ENCODE data around the gene MCAT.
"Not testable (repeated sequence)": the region's sequence is repeated elsewhere in the genome, so short reads cannot be mapped to it uniquely, and the experiment has no call there.

MCAT gene

GRCh38 chr22:43153899-43154298, 10.7 kb upstream of the MCAT start:
- no peak for DNase-seq (ENCODE audit: low read depth)

- peak; percentile 43 for DNase-seq (ENCODE audit: low read depth)
Measured at GRCh38 chr22:43152357-43153071, 9.3 kb upstream of the MCAT start.

- DNase-seq (ENCODE audit: low read depth) = no peak
Measured at GRCh38 chr22:43152003-43152356, 8.8 kb upstream of the MCAT start.

GRCh38 chr22:43151251-43152002, 8.2 kb upstream of the MCAT start, which contains the start of gene TSPO:
Gene TSPO (plus strand): TSS chr22:43151559. CDS start chr22:43159239, 7,680 bp downstream.
- peak; percentile 35 for DNase-seq (ENCODE audit: low read depth)

DNA sequence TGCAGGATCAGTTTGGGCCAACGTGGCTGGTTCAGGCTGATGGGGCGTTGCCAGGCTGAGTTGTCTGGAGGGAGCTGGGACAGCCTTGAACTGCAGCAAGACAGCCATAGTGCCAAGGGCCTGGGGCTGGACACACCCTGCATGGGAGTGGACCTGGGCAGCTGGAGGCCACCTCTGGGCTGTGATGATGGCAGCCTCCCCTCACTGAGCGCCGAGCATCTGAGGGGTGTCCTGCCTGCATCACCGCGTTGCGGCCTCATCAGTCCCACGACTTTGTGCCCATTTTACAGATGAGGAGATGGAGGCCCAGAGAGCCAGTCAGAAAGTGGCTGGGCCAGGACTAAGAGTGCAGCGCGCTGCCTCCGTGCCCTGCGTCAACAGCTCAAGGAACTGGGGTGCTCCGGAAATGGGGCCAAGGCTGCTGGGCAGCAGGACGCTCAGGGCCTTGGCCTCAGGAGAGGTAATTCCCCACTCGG, 7.6 kb upstream of the MCAT start:
- no peak for DNase-seq (ENCODE audit: low read depth)

- DNase-seq (ENCODE audit: low read depth) = no peak
Measured at GRCh38 chr22:43148581-43148980, 5.4 kb upstream of the MCAT start.

- DNase-seq (ENCODE audit: low read depth) = no peak
Measured at GRCh38 chr22:43147821-43148220, 4.6 kb upstream of the MCAT start.

- not testable (repeated sequence) for DNase-seq (ENCODE audit: low read depth)
Measured at GRCh38 chr22:43146332-43146731, 3.1 kb upstream of the MCAT start.

DNA sequence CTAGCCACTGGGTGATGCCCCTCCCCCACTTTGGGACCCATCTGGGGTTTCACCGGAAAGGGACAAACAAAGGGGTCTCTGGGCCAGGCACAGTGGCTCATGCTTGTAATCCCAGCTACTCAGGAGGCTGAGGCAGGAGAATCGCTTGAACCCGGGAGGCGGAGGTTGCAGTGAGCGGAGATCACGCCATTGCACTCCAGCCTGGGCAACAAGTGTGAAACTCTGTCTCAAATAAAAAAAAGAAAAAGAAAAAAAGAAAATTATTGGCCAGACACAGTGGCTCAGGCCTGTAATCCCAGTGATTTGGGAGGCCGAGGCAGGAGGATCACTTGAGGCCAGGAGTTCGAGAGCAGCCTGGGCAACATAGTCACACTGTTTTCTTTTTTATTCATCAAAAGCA, 2.2 kb upstream of the MCAT start:
- not testable (repeated sequence) for DNase-seq (ENCODE audit: low read depth)

- DNase-seq (ENCODE audit: low read depth) = no peak
Measured at GRCh38 chr22:43144949-43145348, 1.8 kb upstream of the MCAT start.

GRCh38 chr22:43136801-43137200, 6.4 kb downstream of the MCAT start:
- no peak for DNase-seq (ENCODE audit: low read depth)

DNA sequence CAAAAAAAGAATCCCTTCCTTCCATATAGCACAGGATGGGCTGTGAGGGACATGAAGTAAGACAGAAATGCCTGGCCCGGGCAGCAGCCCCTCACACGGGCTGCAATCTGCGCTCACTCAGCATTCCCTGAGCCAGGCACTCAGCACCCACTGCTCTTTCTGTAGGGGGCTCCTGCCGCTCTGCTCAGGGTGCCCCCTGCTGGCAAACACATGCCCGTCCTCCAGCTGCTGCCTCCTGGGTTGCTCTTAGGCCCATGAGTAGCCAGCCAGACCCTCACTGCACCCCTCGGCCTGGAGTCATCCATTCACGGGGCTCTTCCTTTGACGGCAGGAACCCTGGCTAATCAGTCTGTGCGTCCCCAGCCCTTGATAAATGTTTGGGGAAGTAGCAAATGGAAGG, 6.9 kb downstream of the MCAT start:
- DNase-seq (ENCODE audit: low read depth) = no peak

DNA sequence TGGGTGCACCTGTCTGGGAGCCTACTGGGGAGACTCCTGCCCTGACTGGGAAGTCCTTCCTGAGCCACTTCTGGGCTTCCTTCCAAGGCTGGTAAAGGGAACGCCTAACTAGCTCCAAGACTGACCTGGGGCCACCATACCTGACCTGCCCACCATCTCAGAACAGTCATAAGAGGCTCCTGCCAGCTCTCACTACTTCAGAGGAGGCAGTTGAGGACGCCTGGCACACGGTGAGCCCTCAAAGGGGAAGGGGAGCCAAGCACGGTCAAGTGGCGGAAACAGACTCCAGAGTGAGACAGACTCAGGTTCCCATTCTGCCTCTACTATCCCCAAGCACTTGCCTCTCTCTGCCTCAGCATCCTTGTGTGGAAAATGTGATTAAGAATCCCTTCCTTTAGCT, 7.6 kb downstream of the MCAT start:
- no peak for DNase-seq (ENCODE audit: low read depth)

GRCh38 chr22:43134553-43134952, 8.6 kb downstream of the MCAT start:
- DNase-seq (ENCODE audit: low read depth) = no peak

DNA sequence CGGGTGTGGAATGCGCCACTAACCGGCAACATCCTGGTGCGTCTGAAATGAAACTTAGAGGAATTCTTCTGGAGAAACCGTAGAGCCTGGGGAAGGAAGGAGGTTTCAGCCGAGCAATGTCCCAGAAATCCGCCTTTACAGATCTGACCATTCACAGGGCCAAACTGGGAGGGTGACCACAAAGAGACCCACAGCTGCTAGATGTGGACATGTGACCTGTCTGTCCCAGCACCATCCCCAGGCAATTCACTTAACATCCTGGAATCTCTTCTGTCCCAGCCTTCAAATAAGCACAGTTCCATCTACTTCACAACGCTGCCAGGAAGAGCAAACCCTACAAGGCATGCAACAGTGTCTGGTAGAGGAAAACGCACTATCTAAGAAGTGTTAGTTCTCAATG, 9.8 kb downstream of the MCAT start:
- no peak for DNase-seq (ENCODE audit: low read depth)

- DNase-seq (ENCODE audit: low read depth) = no peak
Measured at GRCh38 chr22:43131773-43132501, 11.3 kb downstream of the MCAT start.

- DNase-seq (ENCODE audit: low read depth) = no peak
Measured at GRCh38 chr22:43129426-43130425, 13.5 kb downstream of the MCAT start.

- DNase-seq (ENCODE audit: low read depth) = no peak
Measured at GRCh38 chr22:43128928-43129424, 14.2 kb downstream of the MCAT start.

GRCh38 chr22:43128116-43128515, 15.1 kb downstream of the MCAT start:
- DNase-seq (ENCODE audit: low read depth) = no peak

DNA sequence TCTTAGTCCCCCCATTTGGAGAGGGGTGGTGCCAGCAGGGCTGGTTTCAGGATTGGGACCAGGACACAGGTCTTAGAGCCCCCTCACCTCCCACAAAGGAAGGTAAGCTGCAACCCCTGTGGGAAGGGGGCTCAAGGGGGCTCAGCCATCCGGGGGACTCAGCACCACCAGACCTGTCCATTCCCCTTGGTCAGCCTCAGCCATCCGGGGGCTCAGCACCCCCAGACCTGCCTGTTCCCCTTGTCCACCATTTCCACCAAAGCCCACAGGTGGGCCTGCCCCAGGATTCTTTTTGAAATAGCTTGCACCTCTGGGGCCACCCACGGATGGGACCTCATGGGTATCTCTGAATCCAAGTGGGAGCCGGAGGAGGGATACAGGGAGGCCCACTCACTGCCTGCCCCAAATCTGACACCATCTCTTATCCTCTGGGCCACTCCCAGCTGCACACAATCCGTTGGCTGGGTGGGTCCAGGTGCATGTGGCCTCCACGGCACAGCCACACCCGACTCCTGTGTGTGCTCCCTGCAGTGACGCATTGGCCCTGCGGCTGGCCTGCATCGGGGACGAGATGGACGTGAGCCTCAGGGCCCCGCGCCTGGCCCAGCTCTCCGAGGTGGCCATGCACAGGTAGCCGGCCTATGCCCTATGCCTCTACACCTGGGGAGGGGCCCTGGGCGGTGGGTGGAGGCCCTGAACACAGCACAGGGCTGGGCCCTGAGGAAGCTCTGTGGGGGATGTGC, 15.9 kb downstream of the MCAT start:
- DNase-seq (ENCODE audit: low read depth) = no peak
